ENCODE data around the gene GOLGA6L25. TPM values are rescaled to one million over a fixed set of nuclear protein-coding genes. Genes with fewer than 3 reads are reported as not detected.
"Not testable (repeated sequence)": the region's sequence is repeated elsewhere in the genome, so short reads cannot be mapped to it uniquely, and the experiment has no call there.

The GOLGA6L25 gene
- total and polyA plus RNA-seq, 11 donors, result not detected

GRCh38 chr15:28593424-28594129, 40.2 kb downstream of the GOLGA6L25 start:
- ATAC-seq; H3K36me3 ChIP-seq; intact Hi-C loops (cut with DNase I): not testable (repeated sequence)

GRCh38 chr15:28597471-28597870, 44.1 kb downstream of the GOLGA6L25 start:
- ATAC-seq; intact Hi-C loops (cut with DNase I): not testable (repeated sequence)
- WGBS, 4 donors, result no CpG with 5 or more reads among the region's 10 CpGs

More at GRCh38 chr15:28593424-28594129, 40.2 kb downstream of the GOLGA6L25 start:
- not testable (repeated sequence) for H3K4me1 ChIP-seq, H3K4me3 ChIP-seq, H3K27me3 ChIP-seq, H3K27ac ChIP-seq, DNase-seq, H3K9me3 ChIP-seq
- 94 to 100% (median 100%) methylated on average over 1 to 2 of the region's 5 CpGs; no CpG with 5 or more reads in 1 of the 4 donors for WGBS, 4 donors

DNA sequence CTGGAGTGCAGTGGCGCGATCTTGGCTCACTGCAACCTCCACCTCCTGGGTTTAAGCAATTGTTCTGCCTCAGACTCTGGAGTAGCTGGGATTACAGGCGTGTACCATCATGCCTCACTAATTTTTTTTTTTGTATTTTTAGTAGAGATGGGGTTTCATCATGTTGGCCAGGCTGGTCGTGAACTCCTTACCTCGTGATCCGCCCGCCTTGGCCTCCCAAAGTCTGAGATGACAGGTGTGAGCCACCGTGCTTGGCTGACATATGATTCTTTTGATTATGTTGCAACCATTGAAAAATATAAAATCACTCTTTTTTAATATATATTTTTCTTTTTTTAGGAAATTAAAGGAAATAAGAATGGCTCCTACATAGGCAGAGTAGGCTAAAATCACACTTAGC, 44.8 kb downstream of the GOLGA6L25 start:
- H3K36me3 ChIP-seq; DNase-seq; H3K4me1 ChIP-seq; H3K4me3 ChIP-seq; H3K9me3 ChIP-seq; H3K27me3 ChIP-seq; ATAC-seq; H3K27ac ChIP-seq; intact Hi-C loops (cut with DNase I): not testable (repeated sequence)
- 85 to 100% (median 89%) methylated on average over 5 to 7 of the region's 8 CpGs for WGBS, 4 donors

More at GRCh38 chr15:28597471-28597870, 44.1 kb downstream of the GOLGA6L25 start:
- not testable (repeated sequence) for H3K27me3 ChIP-seq, DNase-seq, H3K9me3 ChIP-seq, H3K36me3 ChIP-seq, H3K27ac ChIP-seq, H3K4me3 ChIP-seq, H3K4me1 ChIP-seq

- H3K4me3 ChIP-seq; H3K27me3 ChIP-seq; intact Hi-C loops (cut with DNase I); H3K9me3 ChIP-seq; H3K4me1 ChIP-seq; DNase-seq; H3K36me3 ChIP-seq; H3K27ac ChIP-seq: not testable (repeated sequence)
- ATAC-seq, result peak; percentile 80 to 96 (median 88)
- 78 to 96% (median 90%) methylated on average over 4 to 5 of the region's 9 CpGs for WGBS, 4 donors
These were observed 48.8 kb downstream of the GOLGA6L25 start for GRCh38 chr15:28602152-28602551.

Other genes with a start within 250 kb of the GOLGA6L25 start
- 10 to 100 TPM; 38.0 to 70.5 (median 59.6) TPM for gene HERC2, start 231.4 kb upstream of the GOLGA6L25 start, total RNA-seq
- gene HERC2, start 231.4 kb upstream of the GOLGA6L25 start, polyA plus RNA-seq, result 10 to 100 TPM; 25.9 to 49.0 TPM
- gene GOLGA6L24, start 195.5 kb upstream of the GOLGA6L25 start, total RNA-seq, result not detected
- gene GOLGA6L24, start 195.5 kb upstream of the GOLGA6L25 start, polyA plus RNA-seq, result not detected
- gene GOLGA8F, start 174.9 kb upstream of the GOLGA6L25 start, total RNA-seq, result not detected
- not detected for gene GOLGA8F, start 174.9 kb upstream of the GOLGA6L25 start, polyA plus RNA-seq
- gene GOLGA8G, start 20.6 kb upstream of the GOLGA6L25 start, total RNA-seq, result not detected
- gene GOLGA8G, start 20.6 kb upstream of the GOLGA6L25 start, polyA plus RNA-seq, result not detected
- 1 to 10 TPM in 6 of 9 donors, under 1 TPM in 2, not detected in 1; 0.67 to 2.6 (median 1.4) TPM for gene GOLGA8M, start 158.9 kb downstream of the GOLGA6L25 start, total RNA-seq
- gene GOLGA8M, start 158.9 kb downstream of the GOLGA6L25 start, polyA plus RNA-seq, result under 1 TPM; 0.18 to 0.72 TPM